ENCODE measurements around the gene PCDH18. TPM values are rescaled to one million over a fixed set of nuclear protein-coding genes. Genes with fewer than 3 reads are reported as not detected.
A peak's percentile ranks its signal among the peaks of the same experiment; 100 is the strongest.

Gene PCDH18
- total and polyA plus RNA-seq, 2 of the 4 experiments (the other 2 are of a cell fraction), result 41.3 to 119 TPM

DNA sequence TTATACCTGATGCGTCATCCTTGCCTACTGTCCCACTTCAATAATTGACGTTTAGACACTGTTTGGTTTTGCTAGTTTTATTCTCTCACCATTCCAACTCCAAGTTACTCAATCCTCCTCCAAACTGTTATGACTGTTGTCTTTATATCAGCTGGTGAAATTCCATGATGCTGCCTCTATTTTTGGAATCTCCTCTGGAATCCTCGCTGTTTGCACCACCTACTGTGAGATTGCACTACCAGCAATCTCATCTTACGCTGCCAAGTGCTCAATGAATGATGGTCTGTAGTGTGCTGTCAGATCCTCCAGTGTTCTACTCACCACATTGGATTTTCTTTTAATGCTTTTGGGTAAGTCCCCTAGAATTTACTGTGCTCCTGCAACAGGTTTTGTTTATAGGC, 13.2 kb upstream of the PCDH18 start:
- ChIA-PET CTCF (no interaction called here), POLR2A (ENCODE audit: unreplicated experiment) (interaction anchor here (0.7 kb wide), 1 partner anchor 9 kb away, joined by 3 read pairs; no protein-coding TSS in a partner anchor)
- no peak overlapping the region for H3K56ac ChIP-seq (ENCODE audit: extremely low read depth, insufficient read depth, low read length)
- peaks cover 2% of the 10 kb centered on the region for H3K9me1 ChIP-seq (ENCODE audit: insufficient read depth, low read length)
- peaks cover 4% of the 10 kb centered on the region; the same call in 1 of the 2 replicates for H3K4me1 ChIP-seq (ENCODE audit: control insufficient read depth, insufficient read depth, low read length)
- H4K91ac ChIP-seq (ENCODE audit: insufficient read depth, low read depth, low read length), result no peak overlapping the region
- H2BK20ac ChIP-seq (ENCODE audit: low read depth, low read length), result 0 out of 2 replicates have a peak overlapping the region, but pooled peaks have one; percentile 58
- peak overlapping the region; percentile 61 for H3K4ac ChIP-seq (ENCODE audit: low read depth, low read length)
- intact Hi-C loops (cut with micrococcal nuclease) (loop anchor here (2.0 kb wide), 1 partner anchor 63 kb away; no protein-coding TSS in a partner anchor), dilution Hi-C loops (cut with HindIII; ENCODE audit: low sequenced_read_pairs, unreplicated experiment) (no loop called here), in situ Hi-C loops (cut with MboI; ENCODE audit: low sequenced_read_pairs) (loop anchor here (25.0 kb wide), 2 partner anchors 642 to 1142 kb away; no protein-coding TSS in a partner anchor)
- no peak overlapping the region for H3K23ac ChIP-seq (ENCODE audit: low read depth, low read length)
- ATAC-seq (ENCODE audit: low read depth) (peak; percentile 89), DNase-seq (peak; percentile 94)
- H3K4me3 ChIP-seq (ENCODE audit: insufficient read depth, low read depth, low read length), result no peak overlapping the region
- no peaks in the 10 kb centered on the region for H3K27me3 ChIP-seq (ENCODE audit: control insufficient read depth, insufficient read depth, low read length)
- H2BK15ac ChIP-seq (ENCODE audit: low read depth, low read length), result 0 out of 3 replicates have a peak overlapping the region, but pooled peaks have one; percentile 13
- H4K8ac ChIP-seq (ENCODE audit: low read depth in 2 of 2, low read length in 2 of 2), result 0 out of 4 replicates have a peak overlapping the region, but pooled peaks of 1 of the 2 experiments have one; percentile 7
- no CpG with 5 or more reads among the region's 4 CpGs for WGBS, 2 experiments (ENCODE audit: extremely low coverage in 2 of 2, insufficient read length in 1 of 2)
- H2AK5ac ChIP-seq (ENCODE audit: low read depth, low read length), result peak overlapping the region; percentile 37; the same call in 1 of the 2 replicates
- peak overlapping the region; percentile 39; the same call in 1 of the 2 replicates for H3K27ac ChIP-seq (ENCODE audit: insufficient read depth, low read length)
- no peaks in the 10 kb centered on the region for H3K9me3 ChIP-seq (ENCODE audit: control insufficient read depth, insufficient read depth, low read length)
- peak overlapping the region; percentile 76 for H2BK5ac ChIP-seq (ENCODE audit: low read depth, low read length, poor library complexity, severe bottlenecking)
- peak overlapping the region; percentile 25 for H2AFZ ChIP-seq (replicated peaks; ENCODE audit: low read length, poor library complexity)
- H3K36me3 ChIP-seq (ENCODE audit: control insufficient read depth, insufficient read depth, low read length), result no peaks in the 10 kb centered on the region
- H3K18ac ChIP-seq (ENCODE audit: low read depth, low read length), result peak overlapping the region; percentile 16; the same call in 1 of the 2 replicates
- peak overlapping the region; percentile 22; the same call in 1 of the 2 replicates for H3K4me2 ChIP-seq (ENCODE audit: low read depth, low read length)
- no peaks in the 10 kb centered on the region for H3K79me1 ChIP-seq (ENCODE audit: low read depth in 1 of 2, low read length in 2 of 2)
- no peak overlapping the region for H4K5ac ChIP-seq (ENCODE audit: low read depth, low read length)
- H2BK120ac ChIP-seq (ENCODE audit: low read depth, low read length), result peak overlapping the region; percentile 35; the same call in 1 of the 2 replicates
- no peak overlapping the region for H2AK9ac ChIP-seq (replicated peaks; ENCODE audit: low read depth, low read length, poor library complexity)
- TF ChIP-seq CEBPB (IDR thresholded peaks at IDR 0.05; ENCODE audit: low read depth, low read length), result peak; percentile 79
- no peak for TF ChIP-seq NFE2L2 (IDR thresholded peaks at IDR 0.05; ENCODE audit: low read depth, low read length)
- TF ChIP-seq USF2 (IDR thresholded peaks at IDR 0.05; ENCODE audit: low read depth, low read length), result no peak
- TF ChIP-seq BHLHE40 (IDR thresholded peaks at IDR 0.05; ENCODE audit: low read depth, low read length), result peak; percentile 26; the same call in 1 of the 2 replicates
- TF ChIP-seq RCOR1 (IDR thresholded peaks at IDR 0.05; ENCODE audit: insufficient replicate concordance, low read length), result no peak
- TF ChIP-seq FOS (IDR thresholded peaks at IDR 0.05; ENCODE audit: low read depth, low read length), result peak; percentile 27; the same call in 1 of the 2 replicates
- no peak for TF ChIP-seq CHD1 (IDR thresholded peaks at IDR 0.05; ENCODE audit: low read depth, low read length)
- TF ChIP-seq, protein P1, sequence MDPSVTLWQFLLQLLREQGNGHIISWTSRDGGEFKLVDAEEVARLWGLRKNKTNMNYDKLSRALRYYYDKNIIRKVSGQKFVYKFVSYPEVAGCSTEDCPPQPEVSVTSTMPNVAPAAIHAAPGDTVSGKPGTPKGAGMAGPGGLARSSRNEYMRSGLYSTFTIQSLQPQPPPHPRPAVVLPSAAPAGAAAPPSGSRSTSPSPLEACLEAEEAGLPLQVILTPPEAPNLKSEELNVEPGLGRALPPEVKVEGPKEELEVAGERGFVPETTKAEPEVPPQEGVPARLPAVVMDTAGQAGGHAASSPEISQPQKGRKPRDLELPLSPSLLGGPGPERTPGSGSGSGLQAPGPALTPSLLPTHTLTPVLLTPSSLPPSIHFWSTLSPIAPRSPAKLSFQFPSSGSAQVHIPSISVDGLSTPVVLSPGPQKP (IDR thresholded peaks at IDR 0.05; ENCODE audit: borderline replicate concordance, low read depth, low read length), result no peak
- no peak for TF ChIP-seq MAZ (IDR thresholded peaks at IDR 0.05; ENCODE audit: borderline replicate concordance, low read depth, low read length)
- peak; percentile 37 for TF ChIP-seq CTCF (conservative IDR thresholded peaks at IDR 0.05; ENCODE audit: low read depth, low read length)
- TF ChIP-seq RAD21 (IDR thresholded peaks at IDR 0.05; ENCODE audit: low read length), result peak; percentile 44; the same call in 1 of the 2 replicates
- TF ChIP-seq SMC3 (IDR thresholded peaks at IDR 0.05; ENCODE audit: low read depth, low read length), result peak; percentile 17; the same call in 1 of the 2 replicates
- H4K20me1 ChIP-seq (ENCODE audit: insufficient read depth, low read length), result no peaks in the 10 kb centered on the region
- no TSS peak for BruUV-seq (replicated peaks)
- peak overlapping the region; percentile 8; the same call in 1 of the 2 replicates for H3K14ac ChIP-seq (replicated peaks; ENCODE audit: low read depth, low read length)
- no peak overlapping the region for H3K9ac ChIP-seq (ENCODE audit: low read depth, low read length)
